Measurements from ENCODE around the gene ITCH.
A peak's percentile ranks its signal among the peaks of the same experiment; 100 is the strongest.
"Not testable (repeated sequence)": the region's sequence is repeated elsewhere in the genome, so short reads cannot be mapped to it uniquely, and the experiment has no call there.

ITCH gene

DNA sequence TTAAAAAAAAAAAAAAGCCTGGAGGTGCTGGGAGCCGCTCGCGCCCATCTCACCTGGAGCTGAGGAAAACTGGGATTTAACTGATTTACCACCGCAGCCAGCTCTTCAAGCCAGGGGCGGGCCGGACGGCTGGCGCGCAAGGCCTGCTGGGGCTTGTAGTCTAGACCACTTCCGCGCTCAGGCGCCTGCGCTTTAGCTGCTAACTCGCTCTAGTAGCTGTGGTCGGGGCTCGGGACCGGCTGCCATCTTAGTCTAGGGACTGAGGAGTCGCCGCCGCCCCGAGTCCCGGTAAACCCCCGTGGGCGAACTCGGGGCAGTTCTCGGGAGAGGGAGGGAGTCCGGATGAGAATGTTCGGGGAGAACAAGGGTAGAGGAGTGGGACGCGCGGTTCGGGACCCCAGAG lies at the start of gene ITCH:
Gene ITCH, plus strand, starts transcription at position 212 of the 403 bp plus-strand sequence. CDS start 30,539 bp downstream, outside the sequence.
- DNase-seq (ENCODE audit: low read depth) = peak; percentile 87

DNA sequence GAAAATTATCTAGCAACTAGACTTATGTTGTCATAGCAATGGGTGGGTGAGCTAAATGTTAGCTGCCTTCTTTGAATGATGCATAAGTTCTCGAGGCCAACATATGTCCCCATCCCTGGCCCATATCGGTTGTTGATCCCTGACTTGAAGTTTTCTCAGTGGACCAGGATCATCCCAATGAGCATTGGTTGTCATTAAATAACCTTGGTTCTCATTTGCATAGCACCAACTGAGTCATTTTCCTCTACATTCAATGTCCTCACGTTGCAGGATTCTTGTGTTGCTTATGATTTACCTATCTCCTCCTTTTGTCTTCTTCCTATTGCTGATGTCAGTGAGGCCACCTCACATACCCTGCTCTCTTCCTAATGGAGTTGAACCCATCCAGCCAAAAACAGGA lies 47.8 kb upstream of the ITCH start:
- no peak for DNase-seq (ENCODE audit: low read depth)

DNA sequence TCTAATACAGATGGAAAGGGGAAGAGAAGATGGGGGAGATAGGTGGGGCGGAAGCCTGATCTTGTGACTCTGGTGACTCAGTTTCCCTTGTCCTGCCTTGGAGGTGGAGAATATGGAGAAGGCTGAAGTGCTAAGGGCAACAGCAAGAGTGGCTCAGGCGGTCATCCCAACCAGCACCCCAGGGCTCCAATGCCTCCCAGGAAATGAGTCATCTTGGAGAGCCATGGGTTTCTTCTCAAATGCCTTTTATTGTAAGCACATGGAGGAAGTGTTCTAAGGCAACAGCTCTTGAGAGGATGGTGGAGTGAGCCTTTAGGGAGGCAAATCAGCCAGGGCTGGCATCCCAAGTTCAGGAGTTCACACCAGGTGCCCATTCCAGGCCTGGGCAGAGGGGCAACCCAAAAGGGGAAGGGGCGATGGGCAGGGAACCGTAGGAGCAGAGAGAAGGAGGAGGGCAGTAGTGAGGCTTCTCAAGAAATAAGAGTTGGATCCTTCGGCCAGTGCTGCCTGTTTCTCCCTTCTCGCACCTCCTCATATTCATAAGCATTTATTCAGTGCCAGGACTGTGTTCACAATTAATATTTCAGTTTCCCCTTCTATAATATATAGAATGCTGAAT lies 46.8 kb upstream of the ITCH start:
- DNase-seq (ENCODE audit: low read depth) = no peak

DNA sequence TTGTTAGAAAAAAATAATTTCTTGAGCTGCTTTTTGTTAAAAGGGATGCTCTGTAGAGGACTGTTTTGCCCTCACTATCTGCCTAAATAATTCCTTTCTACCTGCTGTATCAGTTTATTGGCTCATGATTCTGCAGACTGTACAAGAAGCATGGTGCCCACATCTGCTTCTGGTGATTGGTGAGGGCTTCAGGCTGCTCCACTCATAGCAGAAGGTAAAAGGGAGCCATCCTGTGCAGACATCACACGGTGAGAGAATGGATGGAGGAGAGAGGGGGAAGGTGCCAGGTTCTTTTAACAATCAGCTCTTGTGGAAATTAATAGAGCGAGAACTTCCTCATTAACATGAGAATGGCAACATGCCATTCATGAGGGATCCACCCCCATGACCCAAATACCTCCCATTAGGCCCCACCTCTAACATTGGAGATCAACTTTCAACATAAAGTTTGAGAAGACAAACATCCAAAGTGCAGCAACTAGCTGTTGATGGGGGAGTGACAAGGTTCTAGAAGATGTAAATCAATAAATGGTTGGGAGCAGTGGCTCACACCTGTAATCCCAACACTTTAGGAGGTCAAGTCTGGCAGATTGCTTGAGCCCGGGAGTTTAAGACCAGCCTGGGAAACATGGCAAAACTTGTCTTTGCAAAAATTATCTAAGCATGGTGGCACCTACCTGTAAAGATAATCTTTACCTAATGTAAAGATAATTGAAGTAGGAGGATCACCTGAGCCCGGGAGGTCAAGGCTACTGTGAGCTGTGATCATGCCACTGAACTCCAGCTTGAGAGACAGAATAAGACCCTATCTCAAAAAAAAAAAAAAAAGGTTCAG lies 44.2 kb upstream of the ITCH start:
- no peak for DNase-seq (ENCODE audit: low read depth)

DNA sequence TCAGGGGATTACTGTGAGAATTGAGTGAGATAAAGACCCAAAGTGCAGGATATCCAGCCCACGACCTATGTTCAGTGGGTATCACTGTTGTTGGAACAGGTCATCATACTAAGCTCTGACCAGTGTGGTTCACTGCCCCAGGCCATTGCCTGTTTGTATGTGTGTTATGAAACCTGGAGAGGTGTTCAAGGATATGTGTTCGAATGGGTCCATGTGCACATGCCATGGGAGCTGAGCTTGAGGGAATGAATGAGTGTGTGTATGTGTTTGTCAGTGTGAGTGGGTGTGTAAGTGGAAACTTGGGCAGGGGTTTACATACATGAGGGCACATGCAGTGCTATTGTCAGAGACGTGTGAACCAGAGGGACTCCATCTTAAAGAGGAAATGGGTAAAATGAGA lies 42.2 kb upstream of the ITCH start:
- DNase-seq (ENCODE audit: low read depth) = no peak

DNA sequence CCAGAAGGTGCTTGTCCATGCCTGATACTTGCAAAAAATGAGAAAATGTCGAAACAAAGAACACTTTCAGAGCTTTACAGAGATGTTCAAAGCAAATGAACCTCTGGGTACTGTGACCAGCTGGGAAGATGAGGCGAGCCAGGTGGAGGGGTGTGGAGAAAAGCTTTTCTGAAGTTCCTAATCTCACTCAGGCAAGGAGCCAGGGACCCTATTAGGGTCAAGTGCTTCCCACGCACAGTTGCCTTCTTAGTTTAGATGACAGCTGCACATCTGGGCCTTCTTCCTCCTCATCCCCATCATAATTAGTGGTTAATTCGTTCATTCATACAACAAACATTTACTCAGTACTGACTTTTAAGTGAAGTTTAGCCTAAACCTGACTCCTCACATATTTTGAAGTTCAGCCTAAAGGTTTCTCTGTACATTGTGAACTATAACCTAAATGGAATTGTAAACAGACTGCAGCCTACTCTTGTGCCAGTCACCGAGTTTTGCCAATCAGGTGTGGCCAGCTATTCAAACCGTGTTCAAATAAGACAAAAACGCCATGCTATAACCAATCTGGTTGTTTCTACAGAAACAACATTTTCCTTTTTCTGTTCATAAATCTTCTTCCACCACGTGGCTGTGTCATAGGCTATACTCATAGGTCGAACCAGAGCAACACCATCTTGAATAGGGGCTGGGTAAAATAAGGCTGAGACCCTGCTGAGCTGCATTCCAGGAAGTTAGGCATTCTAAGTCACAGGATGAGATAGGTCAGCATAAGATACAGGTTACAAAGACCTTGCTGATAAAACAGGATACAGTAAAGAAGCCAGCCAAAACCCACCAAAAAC lies 40.6 kb upstream of the ITCH start:
- no peak for DNase-seq (ENCODE audit: low read depth)

DNA sequence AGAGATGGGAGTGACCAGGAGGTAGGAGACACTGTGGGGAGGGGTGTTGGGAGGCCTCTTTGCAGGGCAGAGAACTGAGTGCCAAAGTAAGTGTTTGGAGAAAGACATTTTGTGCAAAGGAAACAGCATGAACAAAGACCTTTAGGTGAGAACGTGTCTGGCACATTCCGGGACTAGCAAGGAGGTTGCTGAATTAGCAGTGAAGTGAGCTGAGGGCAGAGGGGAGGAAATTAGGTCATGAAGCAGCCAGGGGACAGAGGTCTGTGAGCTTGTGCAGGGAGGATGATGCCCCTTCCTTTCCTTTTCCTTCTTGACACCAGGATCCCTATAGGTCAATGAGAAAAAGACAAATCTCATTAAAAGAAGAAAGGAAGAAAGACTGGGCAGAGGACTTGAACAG lies 38.5 kb upstream of the ITCH start:
- no peak for DNase-seq (ENCODE audit: low read depth)

DNA sequence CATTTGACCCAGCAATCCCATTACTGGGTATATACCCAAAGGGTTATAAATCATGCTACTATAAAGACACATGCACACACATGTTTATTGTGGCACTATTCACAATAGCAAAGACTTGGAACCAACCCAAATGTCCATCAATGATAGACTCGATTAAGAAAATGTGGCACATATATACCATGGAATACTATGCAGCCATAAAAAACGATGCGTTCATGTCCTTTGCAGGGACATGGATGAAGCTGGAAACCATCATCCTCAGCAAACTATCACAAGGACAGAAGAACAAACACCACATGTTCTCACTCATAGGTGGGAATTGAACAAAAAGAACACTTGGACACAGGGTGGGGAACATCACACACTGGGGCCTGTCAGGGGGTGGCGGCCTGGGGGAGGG lies 34.9 kb upstream of the ITCH start:
- not testable (repeated sequence) for DNase-seq (ENCODE audit: low read depth)

DNA sequence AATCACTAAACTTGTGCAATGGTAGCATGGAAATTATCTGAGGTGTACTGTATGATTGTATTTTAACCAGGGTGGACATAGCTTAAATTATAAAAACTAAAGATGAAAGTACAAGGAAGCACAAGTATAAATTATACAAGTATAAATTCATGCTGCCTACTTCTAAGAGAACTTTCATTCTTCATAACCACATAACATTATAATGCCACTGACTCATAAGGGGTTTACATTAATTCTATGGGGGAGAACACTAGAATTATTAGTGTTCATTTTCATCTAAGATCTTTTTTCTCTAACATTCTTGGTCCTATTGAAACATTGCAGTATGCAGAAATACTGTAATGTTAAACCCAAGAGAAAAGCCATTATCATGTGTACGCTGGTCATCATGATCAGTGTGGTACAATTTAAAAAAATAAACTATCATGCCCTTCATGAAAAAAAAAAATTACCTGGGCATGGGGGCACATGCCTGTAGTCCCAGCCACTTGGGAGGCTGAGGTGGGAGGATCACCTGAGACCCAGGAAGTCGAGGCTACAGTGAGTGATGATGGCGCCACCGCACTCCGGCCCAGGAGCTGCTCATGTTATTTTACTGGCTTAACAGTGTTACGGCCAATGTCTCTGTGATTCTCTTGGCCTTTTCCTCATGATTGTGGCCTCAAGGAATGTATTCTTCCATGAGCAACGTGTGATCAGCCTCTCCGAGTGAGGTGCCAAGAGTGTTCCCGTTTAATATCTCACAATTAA lies 34.0 kb upstream of the ITCH start:
- DNase-seq (ENCODE audit: low read depth) = no peak

DNA sequence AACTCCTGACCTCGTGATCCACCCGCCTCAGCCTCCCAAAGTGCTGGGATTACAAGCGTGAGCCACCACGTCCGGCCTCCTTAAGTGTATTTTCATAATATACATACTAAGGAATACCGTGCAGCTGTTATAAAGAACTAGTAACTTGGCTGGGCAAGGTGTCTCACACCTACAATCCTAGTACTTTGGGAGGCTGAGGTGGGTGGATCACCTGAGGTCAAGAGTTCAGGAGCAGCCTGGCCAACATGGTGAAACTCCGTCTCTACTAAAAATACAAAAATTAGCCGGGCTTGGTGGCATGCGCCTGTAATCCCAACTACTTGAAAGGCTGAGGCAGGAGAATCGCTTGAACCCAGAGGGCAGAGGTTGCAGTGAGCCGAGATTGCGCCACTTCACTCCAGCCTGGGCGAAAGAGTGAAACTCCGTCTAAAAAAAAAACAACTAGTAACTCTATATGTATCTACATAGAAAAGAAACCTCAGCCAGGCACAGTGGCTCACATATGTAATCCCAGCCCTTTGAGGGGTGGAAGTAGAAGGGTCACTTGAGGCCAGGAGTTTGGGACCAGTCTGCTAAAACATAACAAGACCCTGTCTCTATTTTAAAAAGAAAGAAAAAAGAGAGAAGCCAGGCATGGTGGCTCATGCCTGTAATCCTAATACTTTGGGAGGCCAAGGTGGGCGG lies 32.1 kb upstream of the ITCH start:
- DNase-seq (ENCODE audit: low read depth) = not testable (repeated sequence)

DNA sequence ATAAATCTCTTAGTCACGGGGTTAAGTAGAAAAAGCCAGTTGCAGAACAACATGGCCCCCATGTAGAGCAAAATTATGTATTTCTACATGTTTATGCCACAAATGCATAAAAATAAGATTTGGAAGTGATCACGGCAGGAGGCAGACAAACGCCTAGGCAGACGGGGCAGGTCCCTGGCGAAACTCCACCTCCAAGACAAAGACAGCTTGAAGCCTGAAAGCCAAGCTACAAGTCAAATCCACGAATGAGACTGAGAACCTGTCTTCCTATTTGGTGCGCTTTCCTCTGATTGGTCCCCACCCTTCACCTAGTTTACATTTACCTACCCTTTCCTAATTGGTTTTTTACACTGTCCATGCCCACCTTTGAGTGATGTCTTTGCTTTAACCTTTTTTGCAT lies 31.2 kb upstream of the ITCH start:
- no peak for DNase-seq (ENCODE audit: low read depth)

DNA sequence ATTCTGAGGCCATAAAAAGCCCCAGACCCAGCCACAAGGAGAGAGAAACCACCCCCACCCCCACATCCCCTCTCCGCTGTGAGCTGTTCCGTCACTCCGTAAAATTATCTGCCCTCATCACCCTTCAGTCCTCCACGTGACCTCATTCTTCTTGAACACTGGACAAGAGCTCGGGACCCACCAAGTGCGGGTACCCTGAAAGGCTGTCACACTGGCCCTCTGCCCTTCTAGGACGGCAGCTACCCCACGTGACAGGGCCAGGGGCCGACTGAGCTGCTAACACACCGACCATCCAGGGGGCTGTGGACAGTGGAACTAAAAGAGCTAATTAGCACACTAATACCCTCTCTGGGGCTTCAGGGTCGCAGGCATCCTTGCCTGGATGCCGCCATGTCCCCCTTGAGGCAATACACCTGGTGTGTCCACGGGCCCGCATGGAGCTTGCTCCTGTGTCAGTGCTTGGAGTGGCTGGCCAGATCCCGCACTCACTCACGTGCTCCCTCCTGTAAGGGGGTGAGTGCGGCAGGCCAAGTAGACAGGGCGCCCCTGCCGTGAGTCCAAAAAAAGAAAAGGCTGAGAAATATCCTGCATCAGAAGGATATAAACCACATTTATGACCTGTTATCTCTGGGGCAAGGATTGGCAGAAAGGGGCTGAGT lies 30.7 kb upstream of the ITCH start:
- no peak for DNase-seq (ENCODE audit: low read depth)

DNA sequence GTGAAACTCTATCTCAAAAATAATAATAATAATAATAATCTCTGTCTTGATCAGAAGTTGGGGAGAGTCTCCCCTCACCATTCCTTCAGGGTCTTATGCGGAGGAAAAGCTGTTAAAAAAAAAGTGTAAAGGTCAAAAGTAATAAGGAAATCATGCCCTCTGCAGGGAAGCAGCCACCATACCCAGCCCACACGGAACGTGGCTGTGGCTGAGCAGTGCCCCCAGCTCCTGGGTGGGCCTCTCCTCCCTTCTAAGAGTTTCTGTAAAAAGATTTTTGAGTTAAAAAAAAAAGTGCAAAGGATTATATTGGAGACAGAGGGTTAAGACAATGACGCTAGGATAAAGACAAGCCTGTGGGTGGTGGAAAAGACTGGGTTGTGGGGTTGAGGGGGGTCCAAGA lies 29.3 kb upstream of the ITCH start:
- DNase-seq (ENCODE audit: low read depth) = no peak

DNA sequence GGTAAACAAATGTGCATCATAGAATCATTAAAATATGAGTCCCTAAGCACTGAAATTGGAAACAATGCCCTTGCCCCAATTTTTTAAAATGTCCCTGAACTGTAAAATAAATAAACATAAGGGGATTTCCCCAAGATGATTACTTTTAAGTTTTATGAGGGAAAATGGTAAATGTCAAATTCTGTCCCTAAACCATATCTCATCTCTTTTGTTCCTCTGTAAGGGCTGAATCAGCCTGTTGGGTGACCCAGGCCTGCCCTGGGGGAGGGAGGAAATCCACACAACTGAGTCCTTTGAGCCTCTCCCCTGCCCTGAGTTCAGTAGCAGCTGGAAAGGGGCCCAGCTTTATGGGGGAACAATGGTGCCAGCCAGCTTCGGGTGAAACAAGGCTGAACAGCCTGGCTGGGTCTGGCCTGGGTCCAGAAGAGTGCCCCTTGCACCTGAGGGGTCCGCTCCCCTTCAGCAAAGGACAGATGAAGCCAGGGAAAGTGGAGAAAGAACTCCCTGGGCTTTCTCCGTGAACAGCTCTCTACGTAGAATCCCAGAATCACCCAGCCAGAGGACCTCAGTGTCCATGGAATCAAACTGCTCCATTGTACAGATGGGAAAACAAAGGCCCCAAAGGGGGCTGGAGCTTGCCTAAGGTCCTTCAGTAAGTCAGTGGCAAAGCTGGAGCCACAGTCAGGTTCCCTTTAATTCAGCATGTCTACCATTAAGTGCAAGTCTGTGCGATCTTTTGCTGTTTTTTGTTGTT lies 28.2 kb upstream of the ITCH start:
- DNase-seq (ENCODE audit: low read depth) = no peak

DNA sequence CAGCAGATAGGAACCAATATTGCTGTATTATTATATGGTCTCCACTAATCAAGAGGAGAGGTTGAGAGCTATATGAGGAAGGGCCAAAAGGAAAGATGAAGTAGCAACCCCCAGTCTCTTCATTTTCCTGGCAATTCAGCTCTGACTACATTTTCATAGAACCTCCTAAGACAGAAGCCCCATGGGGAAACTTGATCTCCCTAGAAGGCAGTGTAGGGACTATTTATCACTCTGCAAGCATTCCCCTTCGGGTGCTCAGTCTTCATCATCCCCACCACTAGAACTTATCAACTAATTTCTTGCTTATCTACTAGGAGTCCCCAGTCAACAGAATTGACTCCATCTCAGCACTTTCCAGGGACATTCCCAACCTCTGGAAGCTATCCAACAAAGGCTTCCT lies 25.5 kb upstream of the ITCH start:
- DNase-seq (ENCODE audit: low read depth) = no peak

DNA sequence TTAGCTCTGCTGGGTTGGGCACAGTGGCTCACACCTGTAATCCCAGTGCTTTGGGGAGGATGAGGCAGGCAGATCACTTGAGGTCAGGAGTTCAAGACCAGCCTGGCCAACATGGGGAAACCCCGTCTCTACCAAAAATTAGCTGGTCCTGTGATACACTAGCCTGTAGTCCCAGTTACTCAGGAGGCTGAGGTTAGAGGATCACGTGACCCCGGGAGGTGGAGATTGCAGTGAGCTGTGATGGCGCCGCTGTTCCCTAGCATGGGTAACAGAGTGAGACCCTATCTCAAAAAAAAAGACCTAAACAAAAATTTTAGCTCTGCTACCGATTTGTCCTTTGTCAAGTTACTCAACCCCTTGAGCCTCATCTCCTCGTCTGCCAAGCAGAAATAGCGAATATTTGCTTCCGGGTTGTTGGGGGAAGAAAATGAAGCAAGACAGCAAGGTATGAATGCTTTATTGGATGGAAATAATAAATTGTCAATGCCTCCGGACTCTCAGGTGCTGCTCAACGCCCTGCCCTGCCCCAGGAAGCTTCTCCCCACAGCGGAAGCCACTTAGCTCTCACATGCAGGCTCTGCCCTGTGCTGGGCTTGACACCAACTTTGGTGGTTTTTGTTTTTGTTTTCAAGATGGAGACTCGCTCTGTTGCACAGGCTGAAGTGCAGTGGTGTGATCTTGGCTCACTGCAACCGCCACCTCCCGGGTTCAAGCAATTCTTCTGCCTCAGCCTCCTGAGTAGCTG lies 24.9 kb upstream of the ITCH start:
- no peak for DNase-seq (ENCODE audit: low read depth)

DNA sequence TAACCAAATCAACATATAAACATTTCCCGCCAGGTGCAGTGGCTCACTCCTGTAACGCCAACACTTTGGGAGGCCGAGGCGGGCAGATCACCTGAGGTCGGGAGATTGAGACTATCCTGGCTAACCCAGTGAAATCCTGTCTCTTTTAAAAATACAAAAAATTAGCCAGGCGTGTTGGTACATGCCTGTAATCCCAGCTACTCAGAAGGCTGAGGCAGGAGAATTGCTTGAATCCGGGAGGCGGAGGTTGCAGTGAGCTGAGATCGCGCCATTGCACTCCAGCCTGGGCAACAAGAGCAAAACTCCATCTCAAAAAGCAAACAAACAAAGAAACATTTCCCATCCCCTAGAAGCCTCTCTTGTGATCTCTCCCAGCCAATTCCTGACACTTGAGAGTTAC lies 22.3 kb upstream of the ITCH start:
- DNase-seq (ENCODE audit: low read depth) = not testable (repeated sequence)

DNA sequence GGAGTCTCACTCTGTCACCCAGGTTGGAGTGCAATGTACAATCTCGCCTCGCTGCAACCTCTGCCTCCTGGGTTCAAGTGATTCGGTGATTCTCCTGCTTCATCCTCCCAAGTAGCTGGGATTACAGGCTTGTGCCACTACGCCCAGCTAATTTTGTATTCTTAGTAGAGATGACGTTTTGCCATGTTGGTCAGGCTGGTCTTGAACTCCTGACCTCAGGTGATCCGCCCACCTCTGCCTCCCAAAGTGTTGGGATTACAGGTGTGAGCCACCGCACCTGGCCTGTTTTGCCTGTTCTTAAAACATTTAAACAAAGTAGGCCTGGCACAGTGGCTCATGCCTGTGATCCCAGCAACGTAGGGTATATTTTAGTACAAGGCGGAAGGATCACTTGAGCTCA lies 21.9 kb upstream of the ITCH start:
- not testable (repeated sequence) for DNase-seq (ENCODE audit: low read depth)

DNA sequence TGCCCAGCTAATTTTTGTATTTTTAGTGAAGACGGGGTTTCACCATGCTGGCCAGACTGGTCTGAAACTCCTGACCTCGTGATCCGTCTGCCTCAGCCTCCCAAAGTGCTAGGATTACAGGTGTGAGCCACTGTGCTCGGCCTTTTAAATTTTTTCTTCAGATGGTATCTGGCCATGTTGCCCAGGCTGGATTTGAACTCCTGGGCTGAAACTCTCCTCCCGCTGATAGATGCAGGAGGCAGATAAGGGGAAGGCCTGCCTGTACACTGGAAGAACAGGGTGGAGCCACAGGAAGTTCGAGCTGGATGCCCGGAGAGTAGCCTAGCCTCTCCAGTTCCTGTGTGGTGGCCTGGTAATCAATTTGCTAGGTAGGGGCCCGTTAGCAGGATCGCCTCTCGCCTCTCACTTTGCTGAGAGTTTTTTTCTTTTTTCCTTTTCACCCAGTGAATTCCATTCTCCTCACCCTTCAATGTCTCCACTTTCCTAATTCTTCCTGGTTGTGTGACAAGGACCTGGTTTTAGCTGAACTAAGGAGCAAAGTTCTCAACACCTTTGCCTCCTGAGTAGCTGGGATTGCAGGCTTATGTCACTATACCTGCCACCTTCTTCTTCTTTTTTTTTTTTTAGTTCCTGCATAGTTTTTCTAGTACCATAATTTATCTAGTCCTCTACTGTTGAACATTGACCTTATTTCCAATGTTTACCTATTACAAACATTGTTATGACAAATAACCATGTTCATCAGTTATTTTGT lies 19.4 kb upstream of the ITCH start:
- DNase-seq (ENCODE audit: low read depth) = no peak

Measured in activated gamma-delta T cell treated with anti-CD3 and anti-CD28 coated beads, Interleukin-2, amount 50 U/mL, for 16 hours (primary cell).